Effector memory CD8-positive, alpha-beta T cell (primary cell): ENCODE data around the gene MYO9A.
A peak's percentile ranks its signal among the peaks of the same experiment; 100 is the strongest.

Experiments
- ATAC-seq: fragments of 150-1000 bp; cut with Tn5 transposase; replicated peaks from 2 replicates; pipeline ENCODE4 v1.10.0; 2021; ENCODE audit warnings: mild to moderate bottlenecking, moderate library complexity
- DNase-seq, 3 experiments: peaks; one replicate each; pipeline ENCODE4 v3.0.0; 2021
- H3K27ac Mint-ChIP-seq, 2 donors: one replicate each; pipeline ENCODE4 v1.8.0; 2022; ENCODE audit warnings: mild to moderate bottlenecking in 2 of 2, mixed read lengths in 2 of 2, moderate library complexity in 2 of 2
- H3K27me3 Mint-ChIP-seq, 2 donors: one replicate each; pipeline ENCODE4 v1.8.0; 2022; ENCODE audit warnings: mixed read lengths in 2 of 2
- H3K36me3 Mint-ChIP-seq: one replicate; pipeline ENCODE4 v1.8.0; 2022; ENCODE audit warnings: mild to moderate bottlenecking, moderate library complexity, mixed read lengths; ENCODE audit not compliant: insufficient read depth
- H3K4me1 Mint-ChIP-seq, 2 donors: one replicate each; pipeline ENCODE4 v1.8.0; 2022; ENCODE audit warnings: low read depth in 2 of 2, mixed read lengths in 2 of 2
- H3K4me3 Mint-ChIP-seq, 2 donors: one replicate each; pipeline ENCODE4 v1.8.0; 2022; ENCODE audit warnings: mild to moderate bottlenecking in 2 of 2, mixed read lengths in 2 of 2, moderate library complexity in 2 of 2
- H3K9me3 Mint-ChIP-seq, 2 donors: one replicate each; pipeline ENCODE4 v1.8.0; 2022; ENCODE audit warnings: mixed read lengths in 2 of 2

MYO9A gene

DNA sequence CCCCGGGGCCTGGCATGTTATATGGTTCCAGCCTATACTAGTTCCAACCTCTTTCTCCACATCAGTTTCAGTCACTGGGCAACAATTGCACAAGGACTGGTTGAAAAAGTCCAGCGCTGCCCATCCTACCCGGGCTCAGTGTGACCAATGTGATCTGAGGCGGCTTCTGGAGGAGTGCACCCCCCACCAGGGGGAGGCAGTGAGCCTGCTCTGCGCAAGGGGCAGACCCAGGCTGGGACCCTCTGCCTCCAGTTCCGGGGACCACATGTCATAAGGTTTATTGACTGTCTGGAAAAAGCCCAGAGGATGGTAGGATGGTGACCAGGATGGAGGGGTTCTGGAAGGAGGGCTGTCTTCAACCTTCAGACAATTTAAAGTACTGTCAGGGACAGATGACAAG, 333.2 kb downstream of the MYO9A start:
- no peak for DNase-seq
- peaks cover 0 to 7% of the 10 kb centered on the region in 2 donors for H3K4me1 Mint-ChIP-seq
- H3K27ac Mint-ChIP-seq: no peak overlapping the region
- ATAC-seq: no peak
- H3K4me3 Mint-ChIP-seq: no peak overlapping the region
- H3K27me3 Mint-ChIP-seq: peaks cover 35 to 62% of the 10 kb centered on the region in 2 donors
- H3K36me3 Mint-ChIP-seq: no peaks in the 10 kb centered on the region
- H3K9me3 Mint-ChIP-seq: no peaks in the 10 kb centered on the region

- Mint-ChIP-seq H3K27me3 (peaks cover 35 to 60% of the 10 kb centered on the region in 2 donors), H3K9me3 (no peaks in the 10 kb centered on the region), H3K36me3 (no peaks in the 10 kb centered on the region), H3K27ac (no peak overlapping the region), H3K4me1 (peaks cover 0 to 7% of the 10 kb centered on the region in 2 donors), H3K4me3 (no peak overlapping the region)
- ATAC-seq (no peak), DNase-seq (no peak)
These were observed 335.4 kb downstream of the MYO9A start for GRCh38 chr15:71782422-71783165.

DNA sequence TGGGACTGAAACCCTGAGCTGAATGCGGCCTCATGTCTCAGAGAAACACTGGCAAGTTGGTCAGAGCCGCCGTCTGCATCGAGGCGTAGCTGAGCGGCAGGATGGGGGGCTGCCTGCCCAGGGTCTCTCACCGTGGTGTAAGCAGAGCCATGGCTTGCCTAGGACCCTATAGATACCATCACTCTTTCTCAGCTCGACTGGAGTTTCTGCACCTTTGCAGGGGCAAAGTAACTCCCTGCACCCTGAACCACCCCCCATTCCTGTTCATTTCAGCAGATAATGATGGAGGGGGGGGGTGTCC, 336.0 kb downstream of the MYO9A start:
- no peak for DNase-seq
- no peak for ATAC-seq
- Mint-ChIP-seq H3K36me3 (no peaks in the 10 kb centered on the region), H3K4me1 (peaks cover 0 to 7% of the 10 kb centered on the region in 2 donors), H3K4me3 (no peak overlapping the region), H3K27me3 (peaks cover 35 to 60% of the 10 kb centered on the region in 2 donors), H3K27ac (no peak overlapping the region), H3K9me3 (no peaks in the 10 kb centered on the region)

- ATAC-seq (no peak), DNase-seq (no peak)
- Mint-ChIP-seq H3K4me3 (no peak overlapping the region), H3K27me3 (peaks cover 35 to 58% of the 10 kb centered on the region in 2 donors), H3K4me1 (peaks cover 0 to 7% of the 10 kb centered on the region in 2 donors), H3K27ac (no peak overlapping the region), H3K9me3 (no peaks in the 10 kb centered on the region), H3K36me3 (no peaks in the 10 kb centered on the region)
These were observed 336.6 kb downstream of the MYO9A start for GRCh38 chr15:71781179-71781964.

- no peaks in the 10 kb centered on the region for H3K9me3 Mint-ChIP-seq
- ATAC-seq: no peak
- no peak overlapping the region for H3K4me3 Mint-ChIP-seq
- peaks cover 0 to 7% of the 10 kb centered on the region in 2 donors for H3K4me1 Mint-ChIP-seq
- peak in 2 of 3 experiments; percentile 4 to 24 for DNase-seq
- no peak overlapping the region for H3K27ac Mint-ChIP-seq
- H3K27me3 Mint-ChIP-seq: peaks cover 28 to 48% of the 10 kb centered on the region in 2 donors
- H3K36me3 Mint-ChIP-seq: no peaks in the 10 kb centered on the region
These were observed 337.6 kb downstream of the MYO9A start for GRCh38 chr15:71780115-71780976.

- DNase-seq (no peak), ATAC-seq (no peak)
- peaks cover 4% of the 10 kb centered on the region for H3K36me3 Mint-ChIP-seq
- no peak overlapping the region for H3K27ac Mint-ChIP-seq
- H3K4me1 Mint-ChIP-seq: peaks cover 0 to 7% of the 10 kb centered on the region in 2 donors
- H3K27me3 Mint-ChIP-seq: peaks cover 17 to 37% of the 10 kb centered on the region in 2 donors
- no peaks in the 10 kb centered on the region for H3K9me3 Mint-ChIP-seq
- no peak overlapping the region for H3K4me3 Mint-ChIP-seq
These were observed 338.7 kb downstream of the MYO9A start for GRCh38 chr15:71779073-71779797.

DNA sequence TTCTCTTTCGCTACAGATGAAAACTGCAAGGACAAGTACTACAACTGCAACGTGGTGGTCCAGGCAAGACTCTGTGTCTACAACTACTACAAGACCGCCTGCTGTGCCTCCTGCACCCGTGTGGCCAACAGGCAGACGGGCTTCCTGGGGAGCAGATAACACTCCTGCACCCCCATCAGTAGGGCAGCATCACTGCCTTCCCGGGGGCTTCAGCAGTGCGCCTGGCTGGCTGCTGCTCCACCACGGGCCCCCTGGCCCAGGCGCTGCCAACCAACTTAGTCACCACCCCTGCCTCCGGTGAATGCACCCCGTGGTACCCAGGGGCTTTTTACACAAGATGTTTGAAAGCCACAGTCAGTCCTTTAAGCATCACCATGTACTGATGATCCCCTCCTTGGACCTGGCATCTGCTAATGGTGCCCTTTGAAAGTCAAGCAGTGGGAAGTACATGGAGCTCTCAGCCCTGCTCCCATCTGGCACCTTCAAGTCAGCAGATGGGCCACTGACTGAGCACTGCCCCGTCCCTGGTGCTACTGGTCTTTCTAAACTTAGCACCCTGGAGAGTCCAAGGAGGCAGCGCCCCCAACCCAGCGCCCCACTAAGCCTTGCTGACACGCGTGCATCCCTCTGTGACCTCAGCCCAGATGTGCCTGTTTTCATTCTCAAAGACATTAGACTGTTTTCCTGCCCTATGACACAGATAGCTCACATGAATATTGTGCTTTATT, 340.6 kb downstream of the MYO9A start:
- peaks cover 12 to 18% of the 10 kb centered on the region in 2 donors for H3K27me3 Mint-ChIP-seq
- H3K27ac Mint-ChIP-seq: no peak overlapping the region
- H3K4me3 Mint-ChIP-seq: no peak overlapping the region
- no peak for DNase-seq
- peaks cover 0 to 7% of the 10 kb centered on the region in 2 donors for H3K4me1 Mint-ChIP-seq
- ATAC-seq: no peak
- peaks cover 4% of the 10 kb centered on the region for H3K36me3 Mint-ChIP-seq
- no peaks in the 10 kb centered on the region for H3K9me3 Mint-ChIP-seq

GRCh38 chr15:71776304-71776703, 341.6 kb downstream of the MYO9A start:
- DNase-seq (no peak), ATAC-seq (no peak)
- Mint-ChIP-seq H3K4me3 (no peak overlapping the region), H3K27me3 (peaks cover 8 to 15% of the 10 kb centered on the region in 2 donors), H3K9me3 (no peaks in the 10 kb centered on the region), H3K27ac (no peak overlapping the region), H3K36me3 (peaks cover 4% of the 10 kb centered on the region), H3K4me1 (peaks cover 0 to 7% of the 10 kb centered on the region in 2 donors)

DNA sequence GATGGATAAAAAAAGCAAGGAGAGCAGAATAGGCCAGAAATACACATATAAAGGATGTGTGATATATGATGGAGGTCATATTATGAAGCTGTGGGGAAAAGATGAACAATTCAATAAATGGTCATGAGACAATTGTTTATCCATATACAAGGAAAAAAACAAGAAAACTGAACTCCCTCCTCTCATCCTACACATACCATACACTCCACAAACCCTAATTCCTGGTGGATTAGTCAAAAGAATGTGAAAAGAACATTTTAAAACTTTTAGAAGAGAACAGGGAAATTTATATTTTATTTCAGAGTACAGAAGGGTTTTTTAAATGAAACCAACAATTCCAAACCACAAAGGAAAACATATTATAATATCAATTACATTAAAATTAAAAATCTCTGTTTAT, 342.1 kb downstream of the MYO9A start:
- H3K36me3 Mint-ChIP-seq: peaks cover 4% of the 10 kb centered on the region
- peaks cover 0 to 7% of the 10 kb centered on the region in 2 donors for H3K4me1 Mint-ChIP-seq
- H3K9me3 Mint-ChIP-seq: no peaks in the 10 kb centered on the region
- no peak for ATAC-seq
- H3K27me3 Mint-ChIP-seq: peaks cover 3 to 15% of the 10 kb centered on the region in 2 donors
- no peak for DNase-seq
- H3K4me3 Mint-ChIP-seq: no peak overlapping the region
- no peak overlapping the region for H3K27ac Mint-ChIP-seq

DNA sequence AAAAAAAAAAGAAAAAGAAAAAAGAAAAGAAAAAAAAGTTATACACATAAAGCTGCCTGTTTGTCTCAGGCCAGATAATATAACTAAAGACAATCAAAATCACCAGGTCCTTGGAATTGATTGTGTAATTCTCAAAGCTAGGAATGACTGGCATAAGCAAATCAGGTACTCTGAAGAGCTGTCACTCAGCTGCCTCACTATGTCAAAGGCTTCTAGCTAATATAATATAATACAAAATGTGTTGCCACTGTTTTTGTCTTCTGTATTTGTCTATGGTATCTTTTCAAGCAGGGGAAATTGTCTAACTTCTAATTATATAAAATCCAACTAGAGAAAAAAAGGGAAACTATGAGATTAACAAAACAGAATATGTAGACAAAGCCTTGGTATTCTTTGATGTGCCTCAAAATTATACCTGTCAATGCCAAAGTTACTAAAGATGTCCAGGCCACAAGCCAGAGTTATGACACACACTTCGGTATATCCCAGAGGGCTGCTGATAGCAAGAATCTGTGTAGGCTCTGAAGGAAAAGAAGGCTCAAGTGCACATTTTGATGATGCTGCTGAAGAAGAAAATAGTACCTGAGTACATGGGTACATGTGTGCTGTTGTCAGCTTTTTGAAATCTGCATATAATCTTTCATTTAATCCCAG, 344.6 kb downstream of the MYO9A start:
- Mint-ChIP-seq H3K9me3 (no peaks in the 10 kb centered on the region), H3K27me3 (peaks cover under 1 to 11% of the 10 kb centered on the region in 2 donors), H3K36me3 (peaks cover 4% of the 10 kb centered on the region), H3K4me1 (no peaks in the 10 kb centered on the region), H3K27ac (no peak overlapping the region), H3K4me3 (no peak overlapping the region)
- DNase-seq: no peak
- ATAC-seq: no peak
